ENCODE data around the gene MLYCD.
"Not testable (repeated sequence)": the region's sequence is repeated elsewhere in the genome, so short reads cannot be mapped to it uniquely, and the experiment has no call there.

MLYCD gene

DNA sequence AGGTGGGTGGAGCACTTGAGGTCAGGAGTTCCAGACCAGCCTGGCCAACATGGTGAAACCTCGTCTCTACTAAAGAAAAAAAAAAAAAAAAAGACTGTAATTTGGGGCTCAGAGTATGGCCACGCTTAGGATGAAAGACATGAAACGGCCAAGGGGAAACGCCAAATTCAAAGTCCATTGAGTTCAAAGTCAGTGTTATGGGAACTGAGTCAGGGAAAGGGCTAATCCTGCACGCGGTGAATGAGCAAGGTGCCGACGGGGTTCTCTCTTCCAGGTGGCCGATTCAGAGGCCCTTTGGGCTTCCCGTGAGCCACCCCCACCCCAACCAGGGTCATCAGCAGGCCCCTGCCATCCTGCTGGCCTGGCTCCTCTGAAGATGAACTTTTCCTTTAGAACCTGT lies 46.7 kb downstream of the MLYCD start:
- H3K4me3 ChIP-seq (ENCODE audit: low read depth in 1 of 2, low read length in 2 of 2) = no peak overlapping the region
- no peak overlapping the region for H3K9ac ChIP-seq (ENCODE audit: low read length)
- H3K36me3 ChIP-seq (ENCODE audit: insufficient read depth, low read length) = no peaks in the 10 kb centered on the region
- no peaks in the 10 kb centered on the region for H3K9me3 ChIP-seq (ENCODE audit: low read length)
- no peaks in the 10 kb centered on the region for H3K27me3 ChIP-seq (ENCODE audit: control insufficient read depth in 1 of 2, insufficient read depth in 2 of 2, low read length in 2 of 2)
- no peaks in the 10 kb centered on the region for H3K4me1 ChIP-seq (ENCODE audit: insufficient read depth, low read length)
- H3K27ac ChIP-seq (ENCODE audit: low read depth, low read length) = no peak overlapping the region

DNA sequence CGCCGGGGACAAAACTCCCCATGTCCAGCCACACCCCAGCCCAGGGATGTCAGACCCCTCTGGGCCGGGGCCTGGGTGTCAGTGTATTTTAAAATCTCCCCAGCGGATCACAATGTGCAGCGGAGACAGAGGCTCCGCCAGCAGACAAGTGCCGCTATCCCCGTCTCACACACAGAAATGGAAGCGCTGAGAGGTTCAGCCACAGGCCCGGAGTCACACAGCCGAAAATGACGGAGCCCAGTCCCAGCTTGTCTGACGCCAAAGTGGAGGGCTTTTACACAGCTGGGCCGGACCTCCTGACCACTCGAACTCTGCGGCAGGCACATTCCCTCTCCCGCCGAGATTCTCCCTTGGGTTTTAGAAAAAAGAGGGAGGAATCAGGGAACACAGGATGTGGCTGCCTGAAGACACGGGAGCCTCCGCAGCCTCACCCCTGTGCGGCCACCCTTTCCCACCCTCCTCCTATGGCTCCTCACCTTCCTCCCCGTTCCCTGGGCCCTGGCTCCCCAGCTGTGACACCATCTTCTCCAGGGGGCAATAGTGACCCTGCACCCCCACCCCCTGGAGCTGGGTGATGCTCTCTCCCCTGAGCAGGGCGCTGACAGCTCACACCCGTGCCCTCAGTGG lies 47.4 kb downstream of the MLYCD start:
- Histone ChIP-seq H3K27ac (ENCODE audit: low read depth, low read length) (no peak overlapping the region), H3K9ac (ENCODE audit: low read length) (no peak overlapping the region), H3K36me3 (ENCODE audit: insufficient read depth, low read length) (no peaks in the 10 kb centered on the region), H3K9me3 (ENCODE audit: low read length) (no peaks in the 10 kb centered on the region), H3K4me3 (ENCODE audit: low read depth in 1 of 2, low read length in 2 of 2) (no peak overlapping the region), H3K27me3 (ENCODE audit: control insufficient read depth in 1 of 2, insufficient read depth in 2 of 2, low read length in 2 of 2) (no peaks in the 10 kb centered on the region), H3K4me1 (ENCODE audit: insufficient read depth, low read length) (no peaks in the 10 kb centered on the region)

DNA sequence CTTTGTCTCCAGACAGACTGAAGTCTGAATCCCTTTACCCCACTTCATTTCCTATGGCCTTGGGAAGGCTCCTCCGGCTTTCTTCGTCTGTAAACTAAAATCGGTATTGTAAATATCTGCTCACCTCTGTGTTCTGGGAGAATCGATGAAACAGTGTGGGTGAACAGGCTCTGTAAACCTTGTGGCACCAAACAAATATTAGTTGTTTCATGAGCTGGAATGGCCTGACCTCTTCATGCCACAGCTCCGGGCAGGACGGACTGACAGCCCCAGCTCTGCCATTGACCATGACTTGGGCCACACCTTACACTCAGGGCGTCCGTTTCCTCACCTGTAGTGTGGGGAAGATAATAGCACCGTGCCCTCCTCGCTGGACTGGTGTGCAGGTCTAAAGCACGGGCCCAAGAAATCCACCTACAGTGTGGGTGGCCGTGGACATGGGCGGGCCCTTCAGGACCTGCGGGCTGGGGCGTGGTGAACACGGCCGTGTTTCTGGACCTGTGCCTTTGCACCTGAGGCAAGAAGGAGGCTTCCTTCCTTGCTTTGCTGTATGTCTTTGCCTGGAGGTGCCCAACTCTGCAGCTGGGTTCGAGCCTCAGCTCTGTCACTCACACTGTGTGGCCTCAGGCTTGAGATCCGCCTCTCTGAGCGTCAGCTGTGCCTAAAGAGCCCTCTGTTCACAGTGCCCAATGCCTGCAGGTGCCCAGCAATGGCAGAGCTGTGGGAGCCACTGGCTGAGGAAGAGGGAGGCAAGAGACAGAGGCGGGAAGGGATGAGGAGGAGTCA lies 48.1 kb downstream of the MLYCD start:
- Histone ChIP-seq H3K4me3 (ENCODE audit: low read depth in 1 of 2, low read length in 2 of 2) (no peak overlapping the region), H3K36me3 (ENCODE audit: insufficient read depth, low read length) (no peaks in the 10 kb centered on the region), H3K27ac (ENCODE audit: low read depth, low read length) (no peak overlapping the region), H3K9ac (ENCODE audit: low read length) (no peak overlapping the region), H3K4me1 (ENCODE audit: insufficient read depth, low read length) (no peaks in the 10 kb centered on the region), H3K27me3 (ENCODE audit: control insufficient read depth in 1 of 2, insufficient read depth in 2 of 2, low read length in 2 of 2) (no peaks in the 10 kb centered on the region), H3K9me3 (ENCODE audit: low read length) (no peaks in the 10 kb centered on the region)

DNA sequence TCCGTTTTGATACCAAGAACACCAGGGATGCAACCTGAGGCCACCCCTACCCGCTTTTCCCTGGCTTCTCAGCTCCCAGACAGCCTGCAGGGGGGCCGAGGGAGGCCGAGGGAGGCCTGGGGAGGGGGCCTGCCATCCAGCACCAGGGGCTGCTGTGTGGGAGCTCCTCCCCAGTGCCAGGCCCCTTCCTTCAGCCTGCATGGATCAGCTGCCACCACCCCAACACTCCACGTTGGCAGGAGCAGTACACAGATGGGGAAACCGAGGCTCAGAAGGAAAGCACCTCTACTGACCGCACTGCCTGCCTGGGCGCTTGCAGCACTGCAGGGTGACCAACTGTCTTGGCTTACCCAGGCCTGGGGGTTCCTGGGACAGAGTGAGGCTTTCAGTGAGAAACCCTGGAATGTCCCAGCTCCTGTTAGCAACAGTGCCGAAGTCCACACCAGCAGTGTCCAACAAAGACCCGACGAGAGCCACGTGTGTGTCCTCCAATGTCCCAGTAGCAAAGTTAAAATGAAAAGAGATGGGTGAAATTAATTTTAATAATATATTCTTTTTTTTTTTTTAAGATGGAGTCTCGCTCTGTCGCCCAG lies 48.8 kb downstream of the MLYCD start:
- H3K4me3 ChIP-seq (ENCODE audit: low read depth in 1 of 2, low read length in 2 of 2) = no peak overlapping the region
- H3K36me3 ChIP-seq (ENCODE audit: insufficient read depth, low read length) = no peaks in the 10 kb centered on the region
- no peaks in the 10 kb centered on the region for H3K9me3 ChIP-seq (ENCODE audit: low read length)
- no peak overlapping the region for H3K27ac ChIP-seq (ENCODE audit: low read depth, low read length)
- peaks cover 6% of the 10 kb centered on the region for H3K4me1 ChIP-seq (ENCODE audit: insufficient read depth, low read length)
- H3K9ac ChIP-seq (ENCODE audit: low read length) = no peak overlapping the region
- no peaks in the 10 kb centered on the region for H3K27me3 ChIP-seq (ENCODE audit: control insufficient read depth in 1 of 2, insufficient read depth in 2 of 2, low read length in 2 of 2)

DNA sequence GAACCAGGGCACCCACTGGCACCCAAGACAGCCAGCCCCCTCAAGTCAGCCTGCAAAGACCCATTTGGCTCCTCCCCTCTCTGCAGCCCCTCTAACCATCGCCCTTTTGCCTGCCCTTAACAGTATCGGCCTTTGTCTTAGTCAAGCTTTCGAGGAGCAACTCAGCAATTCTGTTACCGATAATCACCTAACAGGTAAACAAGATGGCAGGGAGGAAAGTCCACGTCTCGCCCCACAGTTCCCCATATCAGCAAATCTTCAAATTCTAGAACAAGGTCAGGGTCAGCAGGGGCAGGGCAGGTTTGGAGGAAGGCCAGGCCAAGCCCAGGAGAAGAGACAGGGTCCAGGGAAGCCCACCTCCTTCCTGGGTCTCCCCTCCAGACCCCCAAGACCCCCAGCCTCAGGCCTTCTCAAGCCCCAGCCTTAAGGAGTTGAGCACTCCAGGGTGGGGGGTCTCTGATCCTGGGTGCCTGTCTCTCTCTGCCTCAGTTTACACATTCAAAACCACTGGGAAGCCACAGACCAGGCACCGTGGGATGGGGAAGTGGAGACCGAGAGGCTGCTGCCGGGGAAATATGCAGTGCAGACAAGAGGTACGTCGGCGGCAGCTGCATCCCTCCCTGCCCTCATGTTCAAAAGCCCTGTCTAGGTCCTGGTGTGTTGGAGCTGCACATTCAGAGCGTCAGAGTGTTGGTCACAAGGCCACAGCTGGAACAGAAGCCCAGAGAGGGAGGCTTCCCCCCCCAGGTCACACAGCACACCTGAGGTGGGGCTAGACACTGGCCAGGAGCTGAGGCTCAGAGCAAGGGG lies 50.2 kb downstream of the MLYCD start:
- H3K4me3 ChIP-seq (ENCODE audit: low read depth in 1 of 2, low read length in 2 of 2) = no peak overlapping the region
- H3K9ac ChIP-seq (ENCODE audit: low read length) = no peak overlapping the region
- peaks cover 17% of the 10 kb centered on the region for H3K4me1 ChIP-seq (ENCODE audit: insufficient read depth, low read length)
- H3K27ac ChIP-seq (ENCODE audit: low read depth, low read length) = no peak overlapping the region
- no peaks in the 10 kb centered on the region for H3K27me3 ChIP-seq (ENCODE audit: control insufficient read depth in 1 of 2, insufficient read depth in 2 of 2, low read length in 2 of 2)
- no peaks in the 10 kb centered on the region for H3K36me3 ChIP-seq (ENCODE audit: insufficient read depth, low read length)
- H3K9me3 ChIP-seq (ENCODE audit: low read length) = no peaks in the 10 kb centered on the region

DNA sequence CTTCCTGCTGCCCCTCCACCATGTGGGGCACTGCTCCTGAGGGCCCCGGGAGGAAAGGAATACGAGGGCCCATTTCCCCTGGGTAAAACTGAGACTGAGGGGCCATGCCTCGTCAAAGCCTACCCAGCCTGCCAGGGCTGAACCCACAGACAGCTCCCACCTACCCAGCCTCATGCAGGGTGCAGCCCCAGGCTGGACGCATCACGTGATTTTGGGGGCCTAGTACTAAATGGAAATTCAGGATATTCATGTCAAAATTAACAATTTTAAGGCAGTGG lies 50.7 kb downstream of the MLYCD start:
- Histone ChIP-seq H3K9me3 (ENCODE audit: low read length) (no peaks in the 10 kb centered on the region), H3K4me3 (ENCODE audit: low read depth in 1 of 2, low read length in 2 of 2) (no peak overlapping the region), H3K4me1 (ENCODE audit: insufficient read depth, low read length) (peaks cover 22% of the 10 kb centered on the region), H3K36me3 (ENCODE audit: insufficient read depth, low read length) (no peaks in the 10 kb centered on the region), H3K27ac (ENCODE audit: low read depth, low read length) (no peak overlapping the region), H3K27me3 (ENCODE audit: control insufficient read depth in 1 of 2, insufficient read depth in 2 of 2, low read length in 2 of 2) (no peaks in the 10 kb centered on the region), H3K9ac (ENCODE audit: low read length) (no peak overlapping the region)

DNA sequence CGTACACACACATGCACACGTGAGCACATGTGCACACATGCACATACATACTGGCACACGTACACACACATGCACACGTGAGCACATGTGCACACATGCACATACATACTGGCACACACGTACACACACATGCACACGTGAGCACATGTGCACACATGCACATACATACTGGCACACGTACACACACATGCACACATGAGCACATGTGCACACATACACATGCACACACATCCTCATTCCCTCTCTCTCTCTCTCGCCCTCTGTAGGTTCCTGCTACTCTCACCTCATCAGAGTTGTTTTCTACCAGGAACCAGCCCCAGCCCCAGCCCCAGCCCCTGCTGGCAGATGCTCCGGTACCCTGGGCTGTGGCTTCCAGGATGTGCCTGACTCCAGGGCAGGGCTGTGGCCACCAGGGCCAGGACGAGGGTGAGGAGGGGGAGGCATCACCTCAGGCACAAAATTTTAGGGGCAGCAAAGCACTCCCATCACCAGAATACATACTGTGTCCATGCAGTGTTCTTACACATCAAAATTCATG lies 52.0 kb downstream of the MLYCD start:
- H3K36me3 ChIP-seq (ENCODE audit: insufficient read depth, low read length); H3K9me3 ChIP-seq (ENCODE audit: low read length); H3K9ac ChIP-seq (ENCODE audit: low read length); H3K27me3 ChIP-seq (ENCODE audit: control insufficient read depth in 1 of 2, insufficient read depth in 2 of 2, low read length in 2 of 2); H3K27ac ChIP-seq (ENCODE audit: low read depth, low read length); H3K4me3 ChIP-seq (ENCODE audit: low read depth in 1 of 2, low read length in 2 of 2): not testable (repeated sequence)
- peaks cover 27% of the 10 kb centered on the region for H3K4me1 ChIP-seq (ENCODE audit: insufficient read depth, low read length)

DNA sequence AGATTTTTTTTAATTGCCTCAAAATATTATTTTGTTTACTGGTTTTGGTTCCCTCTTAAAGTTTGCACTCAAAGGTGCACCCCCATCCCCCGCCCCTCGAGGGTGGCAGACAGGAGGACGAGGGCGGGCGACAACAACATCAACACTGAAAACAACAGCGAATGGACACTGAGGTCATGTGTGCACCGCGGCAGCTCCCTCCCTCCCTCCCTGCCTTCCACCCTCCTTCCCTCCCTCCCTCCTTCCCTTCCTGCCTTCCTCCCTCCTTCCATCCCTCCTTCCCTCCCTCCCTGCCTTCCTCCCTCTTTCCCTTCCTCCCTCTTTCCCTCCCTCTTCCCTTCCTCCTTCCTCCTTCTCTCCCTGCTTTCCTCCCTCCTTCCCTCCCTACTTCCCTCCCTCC lies 52.6 kb downstream of the MLYCD start:
- Histone ChIP-seq H3K36me3 (ENCODE audit: insufficient read depth, low read length) (no peaks in the 10 kb centered on the region), H3K9ac (ENCODE audit: low read length) (no peak overlapping the region), H3K4me1 (ENCODE audit: insufficient read depth, low read length) (peaks cover 27% of the 10 kb centered on the region), H3K27me3 (ENCODE audit: control insufficient read depth in 1 of 2, insufficient read depth in 2 of 2, low read length in 2 of 2) (no peaks in the 10 kb centered on the region), H3K9me3 (ENCODE audit: low read length) (no peaks in the 10 kb centered on the region), H3K4me3 (ENCODE audit: low read depth in 1 of 2, low read length in 2 of 2) (no peak overlapping the region), H3K27ac (ENCODE audit: low read depth, low read length) (no peak overlapping the region)

DNA sequence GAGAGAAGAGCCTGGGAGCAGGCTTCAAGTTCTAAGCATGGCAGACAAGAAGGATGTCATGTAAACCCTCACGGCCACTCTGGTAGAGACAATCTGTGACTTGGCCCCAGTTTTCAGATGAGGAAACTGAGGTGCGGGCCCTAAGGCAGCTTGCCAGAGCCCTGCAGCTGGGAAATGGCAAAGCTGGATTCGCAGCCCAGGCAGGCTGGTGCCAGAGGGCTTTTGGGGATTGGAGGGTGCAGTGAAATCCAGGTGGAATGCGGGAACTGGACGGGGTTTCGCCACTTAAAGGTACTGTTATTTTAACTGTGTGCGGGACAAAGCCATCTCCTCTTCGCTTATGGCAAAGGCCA lies 53.6 kb downstream of the MLYCD start:
- H3K36me3 ChIP-seq (ENCODE audit: insufficient read depth, low read length) = no peaks in the 10 kb centered on the region
- H3K27me3 ChIP-seq (ENCODE audit: control insufficient read depth in 1 of 2, insufficient read depth in 2 of 2, low read length in 2 of 2) = no peaks in the 10 kb centered on the region
- H3K4me3 ChIP-seq (ENCODE audit: low read depth in 1 of 2, low read length in 2 of 2) = peak overlapping the region; percentile 38 to 78
- peak overlapping the region; percentile 70 for H3K27ac ChIP-seq (ENCODE audit: low read depth, low read length)
- peaks cover 27% of the 10 kb centered on the region for H3K4me1 ChIP-seq (ENCODE audit: insufficient read depth, low read length)
- no peaks in the 10 kb centered on the region for H3K9me3 ChIP-seq (ENCODE audit: low read length)
- no peak overlapping the region for H3K9ac ChIP-seq (ENCODE audit: low read length)

DNA sequence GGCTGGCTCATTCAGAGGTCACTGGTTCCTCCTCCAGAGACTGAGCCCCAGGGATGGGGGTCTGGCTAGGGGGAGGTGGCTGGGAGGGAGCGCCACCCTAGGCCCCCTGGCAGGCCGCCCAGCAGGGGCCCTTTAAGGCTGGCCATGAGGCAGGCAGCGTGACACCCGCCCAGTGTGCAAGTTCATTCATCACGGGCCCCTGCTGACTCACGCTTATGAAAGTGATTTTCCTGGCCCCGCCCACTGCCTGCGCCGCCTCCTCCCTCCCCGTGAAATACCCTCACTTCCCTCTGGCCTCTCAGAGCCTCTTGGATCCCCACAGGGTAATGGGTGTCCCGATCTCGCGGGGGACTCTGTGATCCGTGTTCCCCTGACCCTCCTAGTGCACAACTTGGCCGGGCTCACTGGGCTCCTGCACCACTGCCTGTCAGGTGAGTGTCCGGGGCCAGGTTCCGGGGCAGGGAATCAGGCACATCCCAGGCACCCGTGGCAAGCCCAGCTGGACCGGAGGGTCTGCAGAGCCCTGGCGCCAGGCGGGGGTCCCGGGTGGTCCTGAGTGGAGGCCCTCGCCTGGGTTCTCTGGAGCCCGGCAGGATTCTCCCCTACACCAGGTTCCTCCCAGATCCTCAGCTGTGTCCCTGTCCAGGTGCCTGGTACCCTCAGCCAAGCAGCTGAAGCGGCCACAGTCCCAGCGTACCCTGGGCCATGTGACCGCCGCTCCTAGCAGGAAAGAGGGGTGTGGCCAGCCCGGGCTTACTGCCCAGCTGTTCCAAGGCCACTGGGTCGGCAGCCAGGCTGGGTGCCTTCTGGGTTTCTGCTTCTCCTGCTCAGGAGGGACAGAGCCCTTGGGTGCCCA lies 54.3 kb downstream of the MLYCD start, which contains the start of gene OSGIN1:
Gene OSGIN1, plus strand, starts transcription at position 301 of the 856 bp plus-strand sequence. CDS start 4,432 bp downstream, outside the sequence.
- H3K4me1 ChIP-seq (ENCODE audit: insufficient read depth, low read length) = peaks cover 27% of the 10 kb centered on the region

More for the DNA sequence above, 54.3 kb downstream of the MLYCD start, which contains the start of gene OSGIN1:
- peak within 1 kb of the TSS; percentile 61 for H3K9ac ChIP-seq (ENCODE audit: low read length)
- H3K4me3 ChIP-seq (ENCODE audit: low read depth in 1 of 2, low read length in 2 of 2) = peak within 1 kb of the TSS; percentile 38 to 78
- H3K9me3 ChIP-seq (ENCODE audit: low read length) = no peaks in the 10 kb centered on the region
- peaks cover 1% of the 10 kb centered on the region for H3K36me3 ChIP-seq (ENCODE audit: insufficient read depth, low read length)
- H3K27me3 ChIP-seq (ENCODE audit: control insufficient read depth in 1 of 2, insufficient read depth in 2 of 2, low read length in 2 of 2) = no peaks in the 10 kb centered on the region
- peak within 1 kb of the TSS; percentile 70 for H3K27ac ChIP-seq (ENCODE audit: low read depth, low read length)
